Measurements from ENCODE around the gene PHF20. TPM values are rescaled to one million over a fixed set of nuclear protein-coding genes. Genes with fewer than 3 reads are reported as not detected.

Gene PHF20
- total RNA-seq, 4 donors from 2014 or later, result 35.3 to 109 (median 76.5) TPM

Small RNA genes lying within 50 kb of the gene (small RNA-seq; reads per million reads assigned to genes)
- not detected for gene COX7BP2
- gene HIGD1AP16, result not detected
- gene RF00019, result not detected
- gene RF00026, result not detected
- gene RNU4-40P, result not detected
- gene RNU6-937P, result not detected

Other genes starting within 250 kb of the PHF20 start
- not detected for gene C20orf173, start 242.4 kb upstream of the PHF20 start, total RNA-seq
- 100 to 1,000 TPM; 124 to 310 (median 195) TPM for gene ERGIC3, start 229.9 kb upstream of the PHF20 start, total RNA-seq
- 1 to 10 TPM in 2 of 4 donors, not detected in 2; 2.1 to 8.4 TPM for gene SPAG4, start 156.2 kb upstream of the PHF20 start, total RNA-seq
- 100 to 1,000 TPM in 3 of 4 donors, 10 to 100 TPM in 1; 86.8 to 295 (median 142) TPM for gene CPNE1, start 107.1 kb upstream of the PHF20 start, total RNA-seq
- 100 to 1,000 TPM in 1 of 4 donors, 10 to 100 TPM in 2, 1 to 10 TPM in 1; 9.5 to 105 (median 54.4) TPM for gene RBM12, start 107.1 kb upstream of the PHF20 start, total RNA-seq
- 10 to 100 TPM in 3 of 4 donors, 1 to 10 TPM in 1; 9.1 to 35.4 (median 20.4) TPM for gene NFS1, start 72.7 kb upstream of the PHF20 start, total RNA-seq
- gene ROMO1, start 72.6 kb upstream of the PHF20 start, total RNA-seq, result 100 to 1,000 TPM in 2 of 4 donors, 10 to 100 TPM in 2; 69.3 to 492 (median 171) TPM
- 100 to 1,000 TPM; 232 to 592 (median 389) TPM for gene RBM39, start 29.8 kb upstream of the PHF20 start, total RNA-seq
- 10 to 100 TPM; 18.8 to 71.2 (median 55.0) TPM for gene SCAND1, start 182.5 kb downstream of the PHF20 start, total RNA-seq
- 1 to 10 TPM in 2 of 4 donors, not detected in 2; 4.8 to 6.2 TPM for gene CNBD2, start 196.6 kb downstream of the PHF20 start, total RNA-seq